H1 (cell line): Measurements from ENCODE around the gene SLC15A1. TPM values are rescaled to one million over a fixed set of nuclear protein-coding genes. Genes with fewer than 3 reads are reported as not detected.

Source experiments
- CTCF ChIA-PET: fragments of 300-600 bp; sonication (Branson Sonifier 250); formaldehyde crosslinking; loops from one replicate; lab custom pipeline; 2021; ENCODE audit not compliant: partially characterized antibody; lab: Charles Lee
- POLR2A ChIA-PET: fragments of 300-600 bp; sonication (Branson Sonifier 250); formaldehyde crosslinking; loops from one replicate; lab custom pipeline; 2021; ENCODE audit warnings: inconsistent platforms; ENCODE audit not compliant: partially characterized antibody; lab: Charles Lee
- DNase-seq, 2 experiments: peaks; one replicate each; pipeline versions ENCODE4 v3.0.0 to v3.0.0-alpha.2; 2010 to 2022; ENCODE audit warnings: low spot score in 2 of 2, low read depth in 1 of 2, mixed read lengths in 1 of 2
- FAIRE-seq: peaks from 2 replicates; lab custom pipeline; 2011; peaks lifted over from hg19 to GRCh38; lab: Jason Lieb, UNC
- H2AFZ ChIP-seq: 2 replicates; pipeline ENCODE4 v1.8.1; 2012; ENCODE audit warnings: low read length, inconsistent platforms
- H2AK5ac ChIP-seq: 2 replicates; pipeline ENCODE4 v1.6.1; 2013; ENCODE audit warnings: low read depth, low read length
- H2BK120ac ChIP-seq: replicated peaks from 2 replicates; pipeline ENCODE3; 2013; ENCODE audit warnings: low read depth, low read length, inconsistent platforms
- H2BK12ac ChIP-seq: 2 replicates; pipeline ENCODE4 v1.6.1; 2013; ENCODE audit warnings: low read depth, low read length
- H2BK15ac ChIP-seq: 2 replicates; pipeline ENCODE4 v1.6.1; 2013; ENCODE audit warnings: low read length
- H2BK20ac ChIP-seq: 2 replicates; pipeline ENCODE4 v1.6.1; 2013; ENCODE audit warnings: low read length
- H2BK5ac ChIP-seq: 2 replicates; pipeline ENCODE4 v1.6.1; 2013; ENCODE audit warnings: low read depth, low read length
- H3K14ac ChIP-seq: 2 replicates; pipeline ENCODE4 v1.6.1; 2013; ENCODE audit warnings: inconsistent platforms; ENCODE audit not compliant: insufficient read length
- H3K18ac ChIP-seq: 2 replicates; pipeline ENCODE4 v1.6.1; 2013; ENCODE audit warnings: low read length; ENCODE audit errors: extremely low read depth
- H3K23ac ChIP-seq: 2 replicates; pipeline ENCODE4 v1.6.1; 2013; ENCODE audit warnings: inconsistent platforms; ENCODE audit not compliant: insufficient read length
- H3K23me2 ChIP-seq: 2 replicates; pipeline ENCODE4 v1.6.1; 2013; ENCODE audit warnings: low read depth, low read length
- H3K27ac ChIP-seq: 2 replicates; pipeline ENCODE4 v1.6.1; 2011; ENCODE audit warnings: low read depth, low read length, inconsistent platforms
- H3K27me3 ChIP-seq, 4 experiments: replicated peaks in 1 of 4; 1 replicate in 1 of 4; 2 replicates in 3 of 4; pipeline versions ENCODE4 v1.6.1 to v1.8.1; 2011 to 2013; ENCODE audit warnings: low read length in 3 of 4, mild to moderate bottlenecking in 3 of 4, inconsistent platforms in 2 of 4, mixed read lengths in 2 of 4, moderate library complexity in 1 of 4; ENCODE audit not compliant: control insufficient read depth in 3 of 4, insufficient read depth in 3 of 4; ENCODE audit errors: extremely low read depth in 1 of 4
- H3K36me3 ChIP-seq, 4 experiments: 2 replicates each; pipeline versions ENCODE4 v1.6.1 to v1.8.1; 2011 to 2013; ENCODE audit warnings: mild to moderate bottlenecking in 4 of 4, low read length in 3 of 4, moderate library complexity in 2 of 4, control low read depth in 1 of 4, inconsistent platforms in 1 of 4; ENCODE audit not compliant: insufficient read depth in 4 of 4, control insufficient read depth in 2 of 4
- H3K4ac ChIP-seq: replicated peaks from 2 replicates; pipeline ENCODE3; 2013; ENCODE audit warnings: low read length, low read depth, mixed read lengths, inconsistent platforms; ENCODE audit not compliant: insufficient read length
- H3K4me1 ChIP-seq, 4 experiments: replicated peaks in 1 of 4; 1 replicate in 1 of 4; 2 replicates in 3 of 4; pipeline versions ENCODE4 v1.6.1 to v1.8.1; 2011 to 2013; ENCODE audit warnings: low read length in 3 of 4, inconsistent platforms in 2 of 4, mixed read lengths in 1 of 4; ENCODE audit not compliant: insufficient read depth in 4 of 4, control insufficient read depth in 3 of 4
- H3K4me2 ChIP-seq, 2 experiments: 2 replicates each; pipeline versions ENCODE4 v1.6.1 to v1.8.1; 2011 to 2013; ENCODE audit warnings: low read depth in 2 of 2, low read length in 2 of 2, control low read depth in 1 of 2, inconsistent platforms in 1 of 2, mild to moderate bottlenecking in 1 of 2; ENCODE audit not compliant: insufficient read depth in 1 of 2
- H3K4me3 ChIP-seq, 4 experiments: fragments of 200-600, 300-600 bp in 1 of 4; sonication (generic), shearing (Covaris generic), sonication (Bioruptor Twin) in 1 of 4; 2 replicates each; pipeline versions ENCODE4 v1.5.1 to v1.8.1; 2011 to 2016; ENCODE audit warnings: low read length in 4 of 4, low read depth in 3 of 4, control low read depth in 2 of 4, inconsistent platforms in 2 of 4, mild to moderate bottlenecking in 2 of 4, mixed read lengths in 1 of 4, moderate library complexity in 1 of 4; ENCODE audit not compliant: insufficient read depth in 2 of 4; ENCODE audit errors: extremely low read depth in 1 of 4
- H3K56ac ChIP-seq: replicated peaks from 2 replicates; pipeline ENCODE3; 2013; ENCODE audit warnings: low read depth, mild to moderate bottlenecking, mixed read lengths, low read length, inconsistent platforms; ENCODE audit not compliant: insufficient read length
- H3K79me1 ChIP-seq: 2 replicates; pipeline ENCODE4 v1.6.1; 2013; ENCODE audit warnings: low read depth, low read length, control low read depth
- H3K79me2 ChIP-seq, 2 experiments: 2 replicates each; pipeline versions ENCODE4 v1.6.1 to v1.8.1; 2012 to 2013; ENCODE audit warnings: low read length in 2 of 2, mild to moderate bottlenecking in 2 of 2, inconsistent platforms in 1 of 2; ENCODE audit not compliant: insufficient read depth in 2 of 2, control insufficient read depth in 1 of 2
- H3K9ac ChIP-seq, 4 experiments: replicated peaks in 1 of 4; 1 replicate in 1 of 4; 2 replicates in 3 of 4; pipeline versions ENCODE4 v1.6.1 to v1.8.1; 2011 to 2013; ENCODE audit warnings: low read depth in 3 of 4, low read length in 3 of 4, control low read depth in 2 of 4, mild to moderate bottlenecking in 2 of 4, moderate library complexity in 2 of 4, inconsistent platforms in 1 of 4; ENCODE audit errors: extremely low read depth in 1 of 4
- H3K9me3 ChIP-seq, 2 experiments: 2 replicates each; pipeline versions ENCODE4 v1.6.1 to v1.8.1; 2012 to 2013; ENCODE audit warnings: mild to moderate bottlenecking in 2 of 2, moderate library complexity in 2 of 2, control low read depth in 1 of 2, inconsistent platforms in 1 of 2, low read depth in 1 of 2, low read length in 1 of 2, mixed read lengths in 1 of 2; ENCODE audit not compliant: insufficient read depth in 2 of 2
- H4K20me1 ChIP-seq, 2 experiments: replicated peaks in 1 of 2; 2 replicates each; pipeline versions ENCODE3 to v1.8.1; 2011 to 2013; ENCODE audit warnings: inconsistent platforms in 2 of 2, low read length in 2 of 2, mild to moderate bottlenecking in 1 of 2; ENCODE audit not compliant: insufficient read depth in 2 of 2, control insufficient read depth in 1 of 2
- H4K5ac ChIP-seq: 2 replicates; pipeline ENCODE4 v1.6.1; 2013; ENCODE audit warnings: low read length, low read depth, mixed read lengths, inconsistent platforms; ENCODE audit not compliant: insufficient read length
- H4K8ac ChIP-seq: 2 replicates; pipeline ENCODE4 v1.8.0; 2013; ENCODE audit warnings: mild to moderate bottlenecking, moderate library complexity, low read length, inconsistent platforms; ENCODE audit not compliant: insufficient read depth; ENCODE audit errors: extremely low read depth
- H4K91ac ChIP-seq: replicated peaks from 2 replicates; pipeline ENCODE3; 2013; ENCODE audit warnings: low read length, mixed read lengths, inconsistent platforms; ENCODE audit not compliant: insufficient read length
- CTBP2 ChIP-seq: IDR thresholded peaks from 2 replicates; pipeline ENCODE4 v1.7.0; 2011; ENCODE audit warnings: borderline replicate concordance, mild to moderate bottlenecking, moderate library complexity, mixed read lengths, low read length; ENCODE audit not compliant: insufficient read depth, insufficient read length
- GABPA ChIP-seq: IDR thresholded peaks from 2 replicates; pipeline ENCODE4 v1.6.1; 2011; ENCODE audit warnings: mild to moderate bottlenecking, low read length, moderate library complexity, borderline replicate concordance; ENCODE audit not compliant: insufficient read depth
- PHF8 ChIP-seq: fragments of 200-600 bp; sonication (generic); conservative IDR thresholded peaks from 2 replicates; pipeline ENCODE4 v1.7.1; 2012; ENCODE audit warnings: low read depth, mild to moderate bottlenecking, inconsistent platforms, low read length, moderate library complexity
- POU5F1 ChIP-seq: IDR thresholded peaks from 2 replicates; pipeline ENCODE4 v1.6.1; 2011; ENCODE audit warnings: low read depth, mild to moderate bottlenecking, low read length, moderate library complexity
- RBBP5 ChIP-seq: IDR thresholded peaks from 2 replicates; pipeline ENCODE4 v1.7.1; 2012; ENCODE audit warnings: low read depth, mild to moderate bottlenecking, inconsistent platforms, low read length, moderate library complexity, borderline replicate concordance
- RFX5 ChIP-seq: IDR thresholded peaks from 2 replicates; pipeline ENCODE4 v1.6.1; 2011; ENCODE audit warnings: low read depth, low read length, improper control_type of control experiment, borderline replicate concordance
- RNF2 ChIP-seq: fragments of 200-900, 300-1000 bp; sonication (generic); IDR thresholded peaks from 2 replicates; pipeline ENCODE4 v1.7.1; 2016; ENCODE audit warnings: borderline replicate concordance, low read depth, mild to moderate bottlenecking, antibody characterized with exemption, low read length; ENCODE audit not compliant: poor library complexity, severe bottlenecking; ENCODE audit errors: missing control alignments
- SIRT6 ChIP-seq: IDR thresholded peaks from one replicate; pipeline ENCODE4 v1.7.1; 2012; ENCODE audit warnings: low read length, inconsistent platforms
- YY1 ChIP-seq: IDR thresholded peaks from 2 replicates; pipeline ENCODE4 v1.6.1; 2011; ENCODE audit warnings: low read depth, mild to moderate bottlenecking, low read length
- ZNF274 ChIP-seq: IDR thresholded peaks from 2 replicates; pipeline ENCODE4 v1.7.0; 2012; ENCODE audit warnings: low read length, borderline replicate concordance; ENCODE audit errors: extremely low read depth
- WGBS, 2 experiments: shearing (Covaris generic) in 1 of 2; methylation state at CpG; one replicate each; pipeline versions ENCODE4 v1.1.6 to v1.1.7; 2013 to 2015; ENCODE audit warnings: low lambda C conversion rate in 2 of 2, mixed read lengths in 2 of 2, inconsistent platforms in 1 of 2, low coverage in 1 of 2, missing lambda C conversion rate in 1 of 2; ENCODE audit not compliant: insufficient replicate concordance in 2 of 2, insufficient coverage in 1 of 2, insufficient read length in 1 of 2; ENCODE audit errors: extremely low coverage in 1 of 2, missing lambda C conversion rate in 1 of 2; 5-methylcytosine and 5-hydroxymethylcytosine counted together
- polyA plus RNA-seq, 7 experiments: library from polyadenylated mRNA; depleted of rRNA in 3 of 7; stranded (reverse) in 5 of 7; unstranded in 2 of 7; fragments of >200 nt in 5 of 7; fragments of 200-250 nt in 2 of 7; gene quantifications; 1 replicate in 5 of 7; 2 replicates in 1 of 7; 4 replicates in 1 of 7; pipeline versions ENCODE4 v1.2.1 to v1.2.3, GENCODE V29; 2011 to 2013; ENCODE audit warnings: missing spikeins in 2 of 7, mixed read lengths in 2 of 7
- total RNA-seq: library from RNA; stranded (reverse); fragmentation: NEBNext Ultra II Directional; extraction: Animal tissue kit (Norgen Biotek cat#: 25700); gene quantifications from 2 replicates; pipeline ENCODE4 v1.2.1, GENCODE V29; 2021
- TF ChIP-seq, protein P1 (sequence below), 3 experiments: IDR thresholded peaks; 1 replicate in 2 of 3; 2 replicates in 1 of 3; pipeline versions ENCODE4 v1.5.1 to v1.6.1; 2011; ENCODE audit warnings: low read length in 3 of 3, mild to moderate bottlenecking in 3 of 3, inconsistent platforms in 2 of 3, low read depth in 1 of 3, moderate library complexity in 1 of 3; ENCODE audit not compliant: insufficient read depth in 1 of 3; ENCODE audit errors: control extremely low read depth in 1 of 3

The SLC15A1 gene
- total and polyA plus RNA-seq, 2 of the 8 experiments (the other 6 are each of a cell fraction or from before 2014, with no cell fraction given) = 1.3 to 2.4 TPM

DNA sequence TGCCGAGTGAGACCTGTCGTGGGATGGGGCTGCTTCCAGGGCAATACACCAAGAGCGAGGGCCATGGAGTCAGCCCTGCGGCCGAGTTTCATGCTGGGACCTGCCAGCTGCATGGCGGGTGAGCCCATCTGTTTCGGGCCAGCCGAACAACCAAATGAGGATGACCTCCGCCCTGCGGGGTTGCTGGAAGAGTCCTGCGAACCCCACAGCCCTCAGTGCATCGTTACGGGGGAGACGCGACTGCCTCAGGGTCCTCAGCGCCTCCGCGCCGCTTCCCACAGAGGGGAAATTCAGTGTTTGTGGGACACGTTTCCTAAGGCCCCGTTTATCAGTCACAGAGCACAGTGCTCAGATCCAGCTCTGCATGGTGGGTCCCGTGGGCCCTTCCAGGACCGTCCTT is 22.0 kb downstream of the SLC15A1 start:
- Histone ChIP-seq H3K56ac (no peak overlapping the region), H3K23ac (no peak overlapping the region)
- CTCF ChIA-PET = interaction anchor here (2.8 kb wide), 1 partner anchor 42 kb away, joined by 8 read pairs; no protein-coding TSS in a partner anchor
- TF ChIP-seq RBBP5 (no peak), RNF2 (no peak), ZNF274 (no peak), POU5F1 (no peak), SIRT6 (no peak), YY1 (no peak), GABPA (no peak), CTBP2 (no peak), RFX5 (no peak), PHF8 (no peak)
- TF ChIP-seq, protein P1, sequence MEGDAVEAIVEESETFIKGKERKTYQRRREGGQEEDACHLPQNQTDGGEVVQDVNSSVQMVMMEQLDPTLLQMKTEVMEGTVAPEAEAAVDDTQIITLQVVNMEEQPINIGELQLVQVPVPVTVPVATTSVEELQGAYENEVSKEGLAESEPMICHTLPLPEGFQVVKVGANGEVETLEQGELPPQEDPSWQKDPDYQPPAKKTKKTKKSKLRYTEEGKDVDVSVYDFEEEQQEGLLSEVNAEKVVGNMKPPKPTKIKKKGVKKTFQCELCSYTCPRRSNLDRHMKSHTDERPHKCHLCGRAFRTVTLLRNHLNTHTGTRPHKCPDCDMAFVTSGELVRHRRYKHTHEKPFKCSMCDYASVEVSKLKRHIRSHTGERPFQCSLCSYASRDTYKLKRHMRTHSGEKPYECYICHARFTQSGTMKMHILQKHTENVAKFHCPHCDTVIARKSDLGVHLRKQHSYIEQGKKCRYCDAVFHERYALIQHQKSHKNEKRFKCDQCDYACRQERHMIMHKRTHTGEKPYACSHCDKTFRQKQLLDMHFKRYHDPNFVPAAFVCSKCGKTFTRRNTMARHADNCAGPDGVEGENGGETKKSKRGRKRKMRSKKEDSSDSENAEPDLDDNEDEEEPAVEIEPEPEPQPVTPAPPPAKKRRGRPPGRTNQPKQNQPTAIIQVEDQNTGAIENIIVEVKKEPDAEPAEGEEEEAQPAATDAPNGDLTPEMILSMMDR (IDR thresholded peaks at IDR 0.05; ENCODE audit: control extremely low read depth in 1 of 3, insufficient read depth in 1 of 3, low read depth in 1 of 3, low read length in 3 of 3) = no peak

More for the DNA sequence above, 22.0 kb downstream of the SLC15A1 start:
- no peak overlapping the region for H3K14ac ChIP-seq
- peaks cover 0 to 2% (median 0%) of the 10 kb centered on the region in 4 experiments; a peak in 1 of 7 replicates for H3K4me1 ChIP-seq
- FAIRE-seq = no peak
- no peak overlapping the region for H3K18ac ChIP-seq
- H4K20me1 ChIP-seq = no peaks in the 10 kb centered on the region
- no peak overlapping the region for H2AFZ ChIP-seq
- 94% methylated on average over 21 of the region's 23 CpGs; no CpG with 5 or more reads in 1 of the 2 experiments for WGBS, 2 experiments
- H2BK12ac ChIP-seq = no peak overlapping the region
- no peaks in the 10 kb centered on the region for H3K23me2 ChIP-seq
- no peak overlapping the region for H3K9ac ChIP-seq
- H3K27me3 ChIP-seq = no peaks in the 10 kb centered on the region
- H3K9me3 ChIP-seq = no peaks in the 10 kb centered on the region
- H2BK5ac ChIP-seq = no peak overlapping the region
- no peak overlapping the region for H2BK20ac ChIP-seq
- H3K4me3 ChIP-seq = no peak overlapping the region
- H2BK120ac ChIP-seq = no peak overlapping the region
- no peak overlapping the region for H3K4ac ChIP-seq
- H3K27ac ChIP-seq = no peak overlapping the region
- H4K91ac ChIP-seq = no peak overlapping the region
- no peak for DNase-seq
- peak overlapping the region; percentile 15; the same call in 1 of the 2 replicates for H4K8ac ChIP-seq
- POLR2A ChIA-PET = no interaction called here
- H2AK5ac ChIP-seq = no peak overlapping the region
- H2BK15ac ChIP-seq = no peak overlapping the region
- no peaks in the 10 kb centered on the region for H3K79me2 ChIP-seq
- H3K4me2 ChIP-seq = no peak overlapping the region
- H3K36me3 ChIP-seq = no peaks in the 10 kb centered on the region
- H3K79me1 ChIP-seq = no peaks in the 10 kb centered on the region
- no peak overlapping the region for H4K5ac ChIP-seq
